ENCODE results near the gene PATZ1. TPM values are rescaled to one million over a fixed set of nuclear protein-coding genes. Genes with fewer than 3 reads are reported as not detected.

Gene PATZ1
- polyA plus RNA-seq, 3 donors from 2014 or later = 4.5 to 9.1 (median 5.3) TPM

GRCh38 chr22:31340360-31340759 lies 5.8 kb downstream of the PATZ1 start:
- H3K4me3 Mint-ChIP-seq = no peak overlapping the region
- no peaks in the 10 kb centered on the region for H3K9me3 Mint-ChIP-seq
- H3K27me3 Mint-ChIP-seq (ENCODE audit: low read depth in 3 of 3) = peaks cover 1 to 6% (median 2%) of the 10 kb centered on the region in 3 donors
- DNase-seq = no peak
- peak overlapping the region in 5 of 6 donors; percentile 37 to 82 (median 70) for H3K27ac Mint-ChIP-seq
- peaks cover 62 to 88% of the 10 kb centered on the region in 2 donors for H3K4me1 Mint-ChIP-seq
- peaks cover 3 to 16% (median 4%) of the 10 kb centered on the region in 3 donors for H3K36me3 Mint-ChIP-seq

DNA sequence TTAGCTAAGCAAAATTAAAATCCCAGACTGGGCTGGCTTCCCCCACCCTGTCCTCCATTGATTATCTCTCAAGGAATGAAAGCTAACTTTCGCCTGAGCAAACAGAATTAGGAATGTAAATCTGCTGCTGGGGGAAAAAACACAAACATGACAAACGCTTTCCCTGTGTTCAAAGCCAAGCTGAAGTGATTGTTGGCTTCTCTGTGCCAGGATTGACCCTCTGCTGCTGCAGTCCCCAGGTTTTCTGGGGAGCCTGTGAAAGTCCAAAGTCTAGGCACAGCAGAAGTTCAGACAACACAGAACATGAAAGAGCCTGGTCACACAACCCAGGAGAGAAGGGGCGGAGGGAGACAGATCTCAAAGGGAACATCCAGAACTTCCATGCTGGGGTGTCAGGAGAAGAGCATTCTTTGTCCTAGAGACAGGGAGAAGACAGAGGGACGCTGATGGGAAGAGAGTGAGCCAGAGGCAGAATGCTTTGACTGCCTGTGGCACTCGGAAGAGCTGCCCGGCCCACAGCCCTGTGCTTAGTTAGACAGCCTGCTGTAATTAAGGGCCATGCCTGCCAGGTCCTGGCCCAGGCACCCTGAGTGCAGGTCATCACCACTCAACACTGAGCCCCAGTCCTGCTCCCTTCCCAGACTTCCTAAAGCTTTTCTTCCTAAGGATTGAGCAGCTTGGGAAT lies 6.9 kb downstream of the PATZ1 start:
- no peak overlapping the region for H3K4me3 Mint-ChIP-seq
- H3K27ac Mint-ChIP-seq = peak overlapping the region in 4 of 6 donors; percentile 3 to 82 (median 58)

GRCh38 chr22:31337178-31337577 lies 9.0 kb downstream of the PATZ1 start:
- Mint-ChIP-seq H3K4me1 (peaks cover 42 to 72% of the 10 kb centered on the region in 2 donors), H3K9me3 (no peaks in the 10 kb centered on the region), H3K27ac (peak overlapping the region in 4 of 6 donors; percentile 12 to 44 (median 30)), H3K27me3 (ENCODE audit: low read depth in 3 of 3) (peaks cover 0 to 1% (median 1%) of the 10 kb centered on the region in 3 donors), H3K4me3 (no peak overlapping the region), H3K36me3 (peaks cover 10 to 41% (median 22%) of the 10 kb centered on the region in 3 donors)
- DNase-seq = no peak

More for the DNA sequence above, 6.9 kb downstream of the PATZ1 start:
- Mint-ChIP-seq H3K4me1 (peaks cover 57 to 78% of the 10 kb centered on the region in 2 donors), H3K27me3 (ENCODE audit: low read depth in 3 of 3) (peaks cover 0 to 1% (median 0%) of the 10 kb centered on the region in 3 donors), H3K36me3 (peaks cover 3 to 26% (median 8%) of the 10 kb centered on the region in 3 donors), H3K9me3 (no peaks in the 10 kb centered on the region)
- no peak for DNase-seq

- Mint-ChIP-seq H3K36me3 (peaks cover 6 to 36% (median 29%) of the 10 kb centered on the region in 3 donors), H3K9me3 (no peaks in the 10 kb centered on the region), H3K4me3 (no peak overlapping the region), H3K27me3 (ENCODE audit: low read depth in 3 of 3) (peaks cover 0 to 3% (median 0%) of the 10 kb centered on the region in 3 donors), H3K4me1 (peaks cover 22 to 45% of the 10 kb centered on the region in 2 donors), H3K27ac (peak overlapping the region in 1 of 6 donors; percentile 13)
- DNase-seq = no peak
Measured at GRCh38 chr22:31334329-31334728, 11.8 kb downstream of the PATZ1 start.

DNA sequence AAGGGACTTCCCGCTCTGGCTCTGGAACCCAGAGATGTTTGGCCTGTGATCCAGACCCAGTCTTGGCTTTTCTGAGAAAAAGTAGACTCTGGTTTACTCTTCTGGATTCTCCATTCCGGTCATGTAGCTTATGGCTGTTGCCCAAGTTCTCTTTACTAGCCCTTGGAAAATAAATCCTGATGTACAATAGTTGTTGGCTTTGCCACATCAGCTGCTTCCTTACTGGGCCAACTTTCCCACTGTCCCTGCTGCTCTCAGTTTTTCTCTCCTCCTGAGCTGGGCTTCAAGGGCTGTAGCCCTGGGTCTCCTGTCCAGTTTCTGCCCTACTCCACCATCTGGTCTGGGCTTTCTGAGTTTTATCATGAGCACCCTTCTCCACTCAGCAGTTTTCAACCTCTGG lies 12.5 kb downstream of the PATZ1 start:
- Mint-ChIP-seq H3K27me3 (ENCODE audit: low read depth in 3 of 3) (peaks cover 0 to 4% (median 0%) of the 10 kb centered on the region in 3 donors), H3K36me3 (peaks cover 6 to 36% (median 30%) of the 10 kb centered on the region in 3 donors), H3K27ac (peak overlapping the region in 3 of 6 donors; percentile 43 to 60 (median 53)), H3K4me1 (peaks cover 19 to 39% of the 10 kb centered on the region in 2 donors), H3K4me3 (no peak overlapping the region), H3K9me3 (no peaks in the 10 kb centered on the region)
- DNase-seq = no peak

- Mint-ChIP-seq H3K9me3 (no peaks in the 10 kb centered on the region), H3K4me1 (peaks cover 13 to 32% of the 10 kb centered on the region in 2 donors), H3K27me3 (ENCODE audit: low read depth in 3 of 3) (peaks cover 0 to 7% (median 0%) of the 10 kb centered on the region in 3 donors), H3K27ac (peak overlapping the region in 2 of 6 donors; percentile 12 to 19), H3K36me3 (peaks cover 6 to 36% (median 30%) of the 10 kb centered on the region in 3 donors), H3K4me3 (no peak overlapping the region)
- no peak for DNase-seq
Measured at GRCh38 chr22:31332886-31333285, 13.3 kb downstream of the PATZ1 start.

DNA sequence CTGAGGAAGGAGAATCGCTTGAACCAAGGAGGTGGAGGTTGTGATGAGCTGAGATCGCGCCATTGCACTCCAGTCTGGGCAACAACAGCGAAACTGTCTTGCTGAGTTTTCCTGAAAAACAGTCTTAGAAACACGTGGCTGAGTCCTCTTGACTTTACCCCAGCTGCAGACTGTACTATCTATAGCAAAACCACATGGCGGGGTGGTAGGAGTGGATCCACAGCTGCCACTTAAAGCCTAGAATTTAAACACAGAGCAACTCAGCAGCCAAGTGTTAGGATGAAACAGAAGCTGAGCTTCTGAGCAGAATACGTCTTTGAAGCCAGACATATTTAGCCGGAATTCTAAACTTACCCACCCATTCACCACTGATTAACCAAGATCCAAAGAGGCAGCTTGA lies 14.1 kb downstream of the PATZ1 start:
- Mint-ChIP-seq H3K27ac (no peak overlapping the region), H3K9me3 (no peaks in the 10 kb centered on the region), H3K4me3 (no peak overlapping the region), H3K36me3 (peaks cover 6 to 35% (median 30%) of the 10 kb centered on the region in 3 donors), H3K4me1 (peaks cover 10 to 23% of the 10 kb centered on the region in 2 donors), H3K27me3 (ENCODE audit: low read depth in 3 of 3) (peaks cover 0 to 7% (median 0%) of the 10 kb centered on the region in 3 donors)
- no peak for DNase-seq

DNA sequence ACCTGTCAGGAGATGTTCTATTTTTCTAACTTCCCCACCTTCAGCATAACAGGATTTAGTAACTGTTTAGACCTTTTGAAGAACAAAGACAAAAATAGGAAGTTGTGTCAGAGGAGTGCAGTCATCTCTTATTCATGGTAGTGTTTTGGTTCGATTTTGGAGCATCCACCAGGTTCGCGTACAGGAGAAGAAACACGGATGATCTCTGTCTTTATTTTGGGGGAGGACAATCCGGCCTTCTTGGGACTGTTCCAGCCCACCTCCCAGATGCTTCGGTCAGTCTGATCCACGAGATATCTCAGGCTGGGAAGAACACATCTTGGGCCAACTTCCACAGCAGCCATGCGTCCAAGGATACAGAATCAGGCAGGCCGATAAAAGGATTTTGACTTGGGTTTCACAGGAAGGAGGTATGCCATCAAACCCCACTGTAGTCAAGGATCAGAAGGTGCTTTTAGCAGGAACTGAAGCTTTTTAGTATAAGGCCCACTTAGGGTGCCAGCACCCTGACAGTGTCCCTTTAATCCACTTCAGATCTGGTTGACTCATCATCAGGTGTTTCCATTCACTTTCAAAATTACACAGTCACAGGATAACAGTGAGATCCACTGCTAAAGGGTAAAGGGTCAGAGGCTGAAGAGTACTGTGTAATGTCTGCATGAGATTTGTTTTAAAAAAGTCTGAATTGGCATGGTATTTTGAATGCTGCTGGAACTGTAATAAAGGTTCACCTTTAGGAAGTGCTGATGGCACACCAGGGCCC lies 16.5 kb downstream of the PATZ1 start:
- peaks cover 0 to 7% (median 0%) of the 10 kb centered on the region in 3 donors for H3K27me3 Mint-ChIP-seq (ENCODE audit: low read depth in 3 of 3)
- H3K4me3 Mint-ChIP-seq = no peak overlapping the region
- H3K27ac Mint-ChIP-seq = no peak overlapping the region
- no peak for DNase-seq
- H3K9me3 Mint-ChIP-seq = no peaks in the 10 kb centered on the region
- H3K4me1 Mint-ChIP-seq = peaks cover 8 to 16% of the 10 kb centered on the region in 2 donors
- H3K36me3 Mint-ChIP-seq = peaks cover 17 to 37% (median 22%) of the 10 kb centered on the region in 3 donors

DNA sequence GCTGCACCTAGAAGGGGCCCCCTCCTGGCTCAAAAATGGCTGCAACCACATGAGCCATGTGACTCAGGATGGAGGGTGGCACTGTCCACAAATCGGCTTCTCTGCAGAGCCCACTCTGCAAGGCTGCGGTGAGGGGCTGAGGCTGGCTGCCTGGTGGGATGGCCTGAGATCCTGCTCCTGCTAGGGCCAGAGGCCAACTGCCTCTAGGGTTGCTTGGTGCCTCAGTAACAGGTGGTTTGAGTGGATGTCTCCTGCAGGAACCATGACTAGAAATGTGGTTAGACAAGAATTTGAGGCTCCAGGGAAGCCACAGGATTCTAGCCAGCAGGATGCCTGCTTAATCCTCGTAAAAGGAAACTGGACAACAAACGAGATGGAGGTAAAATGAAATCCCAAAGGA lies 17.1 kb downstream of the PATZ1 start:
- Mint-ChIP-seq H3K4me3 (no peak overlapping the region), H3K9me3 (no peaks in the 10 kb centered on the region), H3K4me1 (peaks cover 8 to 14% of the 10 kb centered on the region in 2 donors), H3K27ac (no peak overlapping the region), H3K36me3 (peaks cover 17 to 32% (median 22%) of the 10 kb centered on the region in 3 donors), H3K27me3 (ENCODE audit: low read depth in 3 of 3) (peaks cover 0 to 7% (median 0%) of the 10 kb centered on the region in 3 donors)
- no peak for DNase-seq

- Mint-ChIP-seq H3K4me3 (no peak overlapping the region), H3K27me3 (ENCODE audit: low read depth in 3 of 3) (peaks cover 0 to 6% (median 0%) of the 10 kb centered on the region in 3 donors), H3K4me1 (peaks cover 8 to 10% of the 10 kb centered on the region in 2 donors), H3K9me3 (no peaks in the 10 kb centered on the region), H3K36me3 (peaks cover 12 to 27% (median 18%) of the 10 kb centered on the region in 3 donors), H3K27ac (no peak overlapping the region)
- DNase-seq = no peak
Measured at GRCh38 chr22:31328544-31328960, 17.6 kb downstream of the PATZ1 start.

GRCh38 chr22:31327806-31328543 lies 18.2 kb downstream of the PATZ1 start:
- Mint-ChIP-seq H3K36me3 (peaks cover 12 to 22% (median 12%) of the 10 kb centered on the region in 3 donors), H3K4me3 (no peak overlapping the region), H3K27ac (peak overlapping the region in 2 of 6 donors; percentile 29 to 42), H3K27me3 (ENCODE audit: low read depth in 3 of 3) (peaks cover 0 to 6% (median 0%) of the 10 kb centered on the region in 3 donors), H3K4me1 (peaks cover 4 to 6% of the 10 kb centered on the region in 2 donors), H3K9me3 (no peaks in the 10 kb centered on the region)
- DNase-seq = no peak

DNA sequence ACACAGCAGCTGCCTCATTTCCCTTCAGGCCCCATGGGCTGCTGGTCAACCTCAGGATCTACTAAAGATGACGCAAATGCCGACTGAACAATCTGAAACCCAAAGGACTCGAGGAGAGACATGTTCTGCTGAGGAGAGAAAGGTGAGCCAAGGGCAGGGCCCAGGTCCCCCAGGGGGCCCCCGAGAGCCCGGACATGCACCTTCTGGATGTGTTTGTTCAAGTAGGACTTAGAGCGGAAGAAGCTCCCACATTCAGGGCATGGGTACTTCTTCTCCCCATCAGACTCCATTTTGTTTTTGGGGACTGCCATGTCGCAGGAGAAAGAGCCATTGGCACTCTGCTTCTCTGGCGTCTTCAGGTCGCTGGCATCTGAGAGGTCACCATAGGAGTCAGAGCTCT lies 19.3 kb downstream of the PATZ1 start:
- DNase-seq = no peak
- no peak overlapping the region for H3K27ac Mint-ChIP-seq

More for the DNA sequence above, 19.3 kb downstream of the PATZ1 start:
- no peaks in the 10 kb centered on the region for H3K9me3 Mint-ChIP-seq
- H3K27me3 Mint-ChIP-seq (ENCODE audit: low read depth in 3 of 3) = peaks cover 0 to 6% (median 0%) of the 10 kb centered on the region in 3 donors
- peaks cover 7 to 22% (median 15%) of the 10 kb centered on the region in 3 donors for H3K36me3 Mint-ChIP-seq
- H3K4me1 Mint-ChIP-seq = peaks cover 0 to 5% of the 10 kb centered on the region in 2 donors
- no peak overlapping the region for H3K4me3 Mint-ChIP-seq

All from immature natural killer cell (primary cell).